Subcutaneous adipose tissue (tissue), 4 donors: ENCODE data around the gene PIK3CD. TPM values are rescaled to one million over a fixed set of nuclear protein-coding genes. Genes with fewer than 3 reads are reported as not detected.

Source experiments
- total RNA-seq, 4 donors: library from RNA; depleted of rRNA; stranded (reverse); fragments of >200 nt; gene quantifications; one replicate each; pipeline ENCODE4 v1.1.0, GENCODE V29; 2016
- TF ChIP-seq, protein P1 (sequence below): fragments of 450-650 bp; IDR thresholded peaks from one replicate; pipeline ENCODE4 v1.5.1; 2016; ENCODE audit warnings: low read depth, mild to moderate bottlenecking, control low read depth, antibody characterized with exemption, moderate library complexity

PIK3CD gene
- total RNA-seq, 4 donors from 2014 or later: 4.7 to 13.9 (median 10.3) TPM

DNA sequence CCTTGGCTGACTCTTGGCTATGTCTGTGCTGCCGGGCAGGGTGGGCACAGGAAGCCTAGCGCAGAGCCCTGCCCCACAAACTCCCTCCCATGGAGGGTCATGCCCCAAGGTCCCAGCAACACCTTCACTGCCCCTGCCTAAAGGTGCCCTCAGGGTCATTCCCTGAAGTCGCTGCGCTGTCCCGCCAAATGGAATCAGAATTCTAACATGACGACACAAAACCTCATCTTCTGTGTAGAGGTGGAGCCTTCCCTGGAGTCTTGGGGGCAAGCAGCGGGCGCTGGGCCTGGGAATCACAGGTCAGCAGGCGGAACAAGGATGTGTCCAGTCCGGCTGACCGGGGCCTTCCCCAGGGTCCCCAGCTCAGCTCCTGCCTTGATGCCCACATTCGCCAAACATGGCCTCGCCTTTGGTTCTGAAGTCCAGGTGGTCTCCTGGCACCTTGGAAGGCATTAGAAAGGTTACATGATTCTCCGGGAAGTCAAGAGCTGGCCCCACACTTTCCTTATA, 45.5 kb upstream of the PIK3CD start:
- TF ChIP-seq, protein P1, sequence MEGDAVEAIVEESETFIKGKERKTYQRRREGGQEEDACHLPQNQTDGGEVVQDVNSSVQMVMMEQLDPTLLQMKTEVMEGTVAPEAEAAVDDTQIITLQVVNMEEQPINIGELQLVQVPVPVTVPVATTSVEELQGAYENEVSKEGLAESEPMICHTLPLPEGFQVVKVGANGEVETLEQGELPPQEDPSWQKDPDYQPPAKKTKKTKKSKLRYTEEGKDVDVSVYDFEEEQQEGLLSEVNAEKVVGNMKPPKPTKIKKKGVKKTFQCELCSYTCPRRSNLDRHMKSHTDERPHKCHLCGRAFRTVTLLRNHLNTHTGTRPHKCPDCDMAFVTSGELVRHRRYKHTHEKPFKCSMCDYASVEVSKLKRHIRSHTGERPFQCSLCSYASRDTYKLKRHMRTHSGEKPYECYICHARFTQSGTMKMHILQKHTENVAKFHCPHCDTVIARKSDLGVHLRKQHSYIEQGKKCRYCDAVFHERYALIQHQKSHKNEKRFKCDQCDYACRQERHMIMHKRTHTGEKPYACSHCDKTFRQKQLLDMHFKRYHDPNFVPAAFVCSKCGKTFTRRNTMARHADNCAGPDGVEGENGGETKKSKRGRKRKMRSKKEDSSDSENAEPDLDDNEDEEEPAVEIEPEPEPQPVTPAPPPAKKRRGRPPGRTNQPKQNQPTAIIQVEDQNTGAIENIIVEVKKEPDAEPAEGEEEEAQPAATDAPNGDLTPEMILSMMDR: no peak

DNA sequence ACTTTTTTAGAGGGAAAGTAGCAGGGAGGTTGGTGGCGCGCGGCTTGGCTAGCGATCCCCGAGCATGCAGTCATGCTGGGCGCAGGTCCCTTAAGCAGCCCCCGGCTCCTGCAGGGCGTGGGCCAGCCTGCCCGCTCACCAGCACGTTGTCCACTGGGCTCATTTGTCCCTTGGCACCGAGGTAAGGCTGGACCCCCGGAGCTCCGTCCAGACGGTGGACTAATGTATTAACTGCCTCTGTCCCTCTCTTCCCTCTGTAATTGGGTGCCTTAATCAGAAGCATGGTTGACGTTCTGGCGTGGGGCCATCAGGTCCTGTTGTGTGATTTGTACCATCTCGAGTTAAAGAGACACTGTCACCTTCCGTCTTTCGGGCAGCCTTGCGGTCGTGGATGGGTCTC, 45.1 kb upstream of the PIK3CD start:
- TF ChIP-seq, protein P1: no peak

DNA sequence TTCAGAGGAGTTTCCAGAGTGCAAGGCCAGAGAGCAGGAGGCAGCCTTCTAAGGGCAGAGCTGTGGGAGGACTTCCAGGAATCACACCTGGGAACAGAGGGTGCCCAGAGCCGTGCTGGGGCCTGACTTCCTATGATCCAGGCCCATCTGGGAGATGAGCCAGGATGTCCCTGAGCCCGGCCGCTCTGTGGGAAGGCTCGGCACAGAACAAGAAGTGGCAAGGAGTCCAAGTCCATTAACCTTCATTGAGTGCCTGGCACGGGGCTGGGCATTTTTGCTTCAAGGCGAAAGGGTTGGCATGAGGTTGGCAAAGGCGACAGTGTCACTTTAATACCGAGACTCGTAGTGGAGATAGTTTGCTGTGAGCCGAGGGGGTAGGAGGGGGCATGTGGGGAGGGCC, 44.6 kb upstream of the PIK3CD start:
- TF ChIP-seq, protein P1: no peak

DNA sequence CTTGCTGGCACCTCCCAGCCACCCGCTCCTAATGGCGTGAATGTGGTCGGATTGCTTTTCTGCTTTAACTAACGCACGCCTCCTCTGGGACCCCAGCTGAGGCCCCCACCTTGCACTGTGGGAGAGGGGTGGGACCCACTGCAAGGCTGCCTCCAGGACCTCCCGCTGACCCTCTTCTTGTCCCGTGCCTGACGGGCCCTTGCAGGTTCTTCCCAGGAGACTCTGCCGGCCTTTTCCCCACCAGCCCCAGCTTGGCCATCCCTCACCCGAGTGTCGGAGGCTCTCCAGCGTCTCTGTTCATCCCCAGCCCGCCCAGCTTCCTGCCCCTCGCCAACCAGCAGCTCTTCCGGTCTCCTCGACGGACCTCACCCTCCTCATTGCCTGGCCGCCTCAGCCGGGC, 44.2 kb upstream of the PIK3CD start:
- TF ChIP-seq, protein P1: no peak

DNA sequence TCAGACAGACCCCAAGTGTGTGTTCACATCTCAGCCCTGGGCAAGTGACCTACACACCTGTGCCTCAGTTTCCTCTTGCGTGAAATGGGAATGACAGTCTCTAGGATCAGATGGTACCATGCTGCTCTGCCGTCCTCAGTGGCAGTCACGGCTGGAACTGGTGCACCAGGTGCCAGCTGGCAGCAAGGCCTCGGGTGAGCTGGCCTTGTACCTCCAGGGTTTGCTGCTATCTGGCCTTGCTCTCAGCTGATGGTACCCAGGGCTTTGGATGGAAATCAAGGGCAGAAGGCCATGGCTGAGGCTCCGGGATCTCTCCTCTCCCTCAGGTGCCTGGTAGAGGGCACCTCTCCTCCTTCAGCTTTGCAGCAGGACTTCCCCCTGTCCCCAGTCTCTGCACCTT, 41.5 kb upstream of the PIK3CD start:
- TF ChIP-seq, protein P1: no peak

DNA sequence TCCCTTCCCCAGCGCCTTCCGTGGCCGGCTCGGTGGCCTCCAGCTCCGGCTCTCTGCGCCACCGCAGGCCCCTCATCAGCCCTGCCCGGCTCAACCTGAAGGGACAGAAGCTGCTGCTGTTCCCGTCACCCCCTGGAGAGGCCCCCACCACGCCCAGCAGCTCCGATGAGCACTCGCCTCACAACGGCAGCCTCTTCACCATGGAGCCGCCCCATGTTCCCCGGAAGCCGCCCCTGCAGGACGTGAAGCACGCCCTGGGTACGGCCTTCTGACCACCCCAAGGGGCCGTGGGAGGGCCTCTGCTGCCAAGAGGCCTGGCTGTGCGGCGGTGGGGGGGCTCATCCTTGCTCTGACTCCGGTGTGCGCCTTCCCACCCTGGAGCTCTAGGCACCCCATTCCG, 41.0 kb upstream of the PIK3CD start:
- TF ChIP-seq, protein P1: no peak

DNA sequence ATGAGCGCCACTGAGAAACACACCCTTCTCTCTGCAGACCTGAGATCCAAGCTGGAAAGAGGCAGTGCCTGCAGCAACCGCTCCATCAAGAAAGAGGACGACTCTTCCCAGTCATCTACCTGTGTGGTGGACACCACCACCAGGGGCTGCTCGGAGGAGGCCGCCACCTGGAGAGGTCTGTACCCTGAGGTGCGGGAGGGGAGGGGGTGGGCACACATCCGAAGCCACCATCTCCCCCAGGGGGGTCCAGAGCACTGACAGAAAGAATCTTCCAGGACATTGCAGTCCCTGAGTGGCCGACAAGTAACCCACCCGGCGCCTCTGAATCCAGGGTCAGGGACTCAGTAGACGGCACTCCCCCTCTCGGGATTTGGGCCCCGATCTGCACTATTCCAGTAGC, 39.8 kb upstream of the PIK3CD start:
- TF ChIP-seq, protein P1: no peak
